IMR-90 (cell line): ENCODE results near the gene HS3ST1. TPM values are rescaled to one million over a fixed set of nuclear protein-coding genes. Genes with fewer than 3 reads are reported as not detected.

ENCODE experiments used
- ATAC-seq: fragments of 200-7000 bp; cut with Tn5 transposase; 2 replicates; pipeline ENCODE4 v1.9.1; 2020; ENCODE audit warnings: low read depth, mild to moderate bottlenecking, moderate library complexity
- BruUV-seq: library from RNA; stranded (reverse); fragments of 400-500 nt; replicated peaks from 2 replicates; lab custom pipeline; 2021; lab: Mats Ljungman, UMichigan
- CTCF ChIA-PET: fragments of 300-600 bp; formaldehyde crosslinking; extraction: SDS; loops from one replicate; lab custom pipeline; 2021; ENCODE audit warnings: antibody characterized with exemption; lab: Yijun Ruan, JAX
- POLR2A ChIA-PET: fragments of 300-600 bp; sonication (Branson Sonifier 250); formaldehyde crosslinking; loops from one replicate; lab custom pipeline; 2022; ENCODE audit warnings: antibody characterized with exemption; ENCODE audit not compliant: unreplicated experiment; lab: Charles Lee
- DNase-seq: peaks from one replicate; pipeline ENCODE4 v3.0.0; 2013
- H2AFZ ChIP-seq: replicated peaks from 2 replicates; pipeline ENCODE3; 2013; ENCODE audit warnings: low read length, mild to moderate bottlenecking; ENCODE audit not compliant: poor library complexity
- H2AK5ac ChIP-seq: 2 replicates; pipeline ENCODE4 v1.6.1; 2013; ENCODE audit warnings: low read depth, low read length, inconsistent platforms
- H2AK9ac ChIP-seq: replicated peaks from 2 replicates; pipeline ENCODE3; 2013; ENCODE audit warnings: mild to moderate bottlenecking, low read depth, low read length, moderate library complexity; ENCODE audit not compliant: poor library complexity
- H2BK120ac ChIP-seq: 2 replicates; pipeline ENCODE4 v1.6.1; 2013; ENCODE audit warnings: low read depth, low read length, inconsistent platforms
- H2BK15ac ChIP-seq: 3 replicates; pipeline ENCODE4 v1.6.1; 2013; ENCODE audit warnings: low read depth, low read length, inconsistent platforms
- H2BK20ac ChIP-seq: 2 replicates; pipeline ENCODE4 v1.6.1; 2013; ENCODE audit warnings: low read depth, mild to moderate bottlenecking, inconsistent platforms, low read length, moderate library complexity
- H2BK5ac ChIP-seq: 2 replicates; pipeline ENCODE4 v1.6.1; 2013; ENCODE audit warnings: mild to moderate bottlenecking, low read depth, low read length, inconsistent platforms; ENCODE audit not compliant: poor library complexity, severe bottlenecking
- H3K14ac ChIP-seq: replicated peaks from 2 replicates; pipeline ENCODE4 v1.6.1; 2013; ENCODE audit warnings: low read depth, low read length, inconsistent platforms
- H3K18ac ChIP-seq: 2 replicates; pipeline ENCODE4 v1.6.1; 2013; ENCODE audit warnings: low read depth, low read length, control low read depth
- H3K23ac ChIP-seq: 2 replicates; pipeline ENCODE4 v1.6.1; 2013; ENCODE audit warnings: low read depth, low read length, inconsistent platforms
- H3K27ac ChIP-seq: 2 replicates; pipeline ENCODE4 v1.5.1; 2013; ENCODE audit warnings: mild to moderate bottlenecking, control low read depth, low read length; ENCODE audit not compliant: insufficient read depth
- H3K27me3 ChIP-seq: 2 replicates; pipeline ENCODE4 v1.6.1; 2013; ENCODE audit warnings: low read length; ENCODE audit not compliant: control insufficient read depth, insufficient read depth
- H3K36me3 ChIP-seq: 2 replicates; pipeline ENCODE4 v1.6.1; 2013; ENCODE audit warnings: low read length, mixed read lengths; ENCODE audit not compliant: control insufficient read depth, insufficient read depth
- H3K4ac ChIP-seq: 2 replicates; pipeline ENCODE4 v1.6.1; 2013; ENCODE audit warnings: low read depth, low read length, inconsistent platforms
- H3K4me1 ChIP-seq: 2 replicates; pipeline ENCODE4 v1.6.1; 2013; ENCODE audit warnings: low read length, mixed read lengths; ENCODE audit not compliant: control insufficient read depth, insufficient read depth
- H3K4me2 ChIP-seq: 2 replicates; pipeline ENCODE4 v1.6.1; 2013; ENCODE audit warnings: low read depth, mild to moderate bottlenecking, control low read depth, low read length, moderate library complexity
- H3K4me3 ChIP-seq: 2 replicates; pipeline ENCODE4 v1.5.1; 2013; ENCODE audit warnings: low read depth, mild to moderate bottlenecking, control low read depth, low read length, moderate library complexity; ENCODE audit not compliant: insufficient read depth
- H3K56ac ChIP-seq: 2 replicates; pipeline ENCODE4 v1.6.1; 2013; ENCODE audit warnings: low read length, inconsistent platforms; ENCODE audit not compliant: insufficient read depth; ENCODE audit errors: extremely low read depth
- H3K79me1 ChIP-seq, 2 experiments: 2 replicates each; pipeline ENCODE4 v1.6.1; 2013; ENCODE audit warnings: low read length in 2 of 2, inconsistent platforms in 1 of 2, low read depth in 1 of 2
- H3K9ac ChIP-seq: 2 replicates; pipeline ENCODE4 v1.6.1; 2013; ENCODE audit warnings: low read depth, low read length, control low read depth
- H3K9me1 ChIP-seq: 2 replicates; pipeline ENCODE4 v1.6.1; 2013; ENCODE audit warnings: low read length, inconsistent platforms; ENCODE audit not compliant: insufficient read depth
- H3K9me3 ChIP-seq: 2 replicates; pipeline ENCODE4 v1.6.1; 2013; ENCODE audit warnings: low read length; ENCODE audit not compliant: control insufficient read depth, insufficient read depth
- H4K20me1 ChIP-seq: 2 replicates; pipeline ENCODE4 v1.6.1; 2013; ENCODE audit warnings: low read length, inconsistent platforms; ENCODE audit not compliant: insufficient read depth
- H4K5ac ChIP-seq: 2 replicates; pipeline ENCODE4 v1.6.1; 2013; ENCODE audit warnings: mild to moderate bottlenecking, low read depth, low read length, control low read depth
- H4K8ac ChIP-seq, 2 experiments: 2 replicates each; pipeline ENCODE4 v1.6.1; 2013; ENCODE audit warnings: low read depth in 2 of 2, low read length in 2 of 2, control low read depth in 1 of 2, inconsistent platforms in 1 of 2
- H4K91ac ChIP-seq: 2 replicates; pipeline ENCODE4 v1.6.1; 2013; ENCODE audit warnings: low read depth, low read length, inconsistent platforms; ENCODE audit not compliant: insufficient read depth
- BHLHE40 ChIP-seq: fragments of 150-350 bp; IDR thresholded peaks from 2 replicates; pipeline ENCODE4 v1.6.1; 2016; ENCODE audit warnings: mild to moderate bottlenecking, low read depth, low read length
- CEBPB ChIP-seq: IDR thresholded peaks from 2 replicates; pipeline ENCODE4 v1.6.1; 2012; ENCODE audit warnings: low read depth, low read length, improper control_type of control experiment
- CHD1 ChIP-seq: IDR thresholded peaks from 2 replicates; pipeline ENCODE4 v1.6.1; 2012; ENCODE audit warnings: low read depth, low read length, improper control_type of control experiment
- FOS ChIP-seq: fragments of 150-350 bp; IDR thresholded peaks from 2 replicates; pipeline ENCODE4 v1.6.1; 2016; ENCODE audit warnings: low read depth, low read length
- MAFK ChIP-seq: IDR thresholded peaks from 2 replicates; pipeline ENCODE4 v1.6.1; 2012; ENCODE audit warnings: low read depth, low read length, improper control_type of control experiment
- MAZ ChIP-seq: IDR thresholded peaks from 2 replicates; pipeline ENCODE4 v1.6.1; 2012; ENCODE audit warnings: low read depth, mild to moderate bottlenecking, low read length, improper control_type of control experiment, moderate library complexity, borderline replicate concordance
- NFE2L2 ChIP-seq: fragments of 150-350 bp; IDR thresholded peaks from 2 replicates; pipeline ENCODE4 v1.6.1; 2016; ENCODE audit warnings: low read depth, mild to moderate bottlenecking, low read length
- POLR2A ChIP-seq: IDR thresholded peaks from 2 replicates; pipeline ENCODE4 v1.6.1; 2012; ENCODE audit warnings: mild to moderate bottlenecking, low read depth, low read length
- RCOR1 ChIP-seq: IDR thresholded peaks from 2 replicates; pipeline ENCODE4 v1.6.1; 2012; ENCODE audit warnings: mild to moderate bottlenecking, low read length, improper control_type of control experiment; ENCODE audit not compliant: insufficient replicate concordance
- RFX5 ChIP-seq: IDR thresholded peaks from 2 replicates; pipeline ENCODE4 v1.8.0; 2012; ENCODE audit warnings: low read depth, mild to moderate bottlenecking, low read length, moderate library complexity
- SMC3 ChIP-seq: fragments of 150-350 bp; IDR thresholded peaks from 2 replicates; pipeline ENCODE4 v1.6.1; 2016; ENCODE audit warnings: low read depth, mild to moderate bottlenecking, antibody characterized with exemption, low read length, moderate library complexity
- WGBS, 2 experiments: methylation state at CpG; one replicate each; pipeline versions ENCODE4 v1.1.5 to v1.1.7; 2013; ENCODE audit warnings: missing lambda C conversion rate in 2 of 2; ENCODE audit not compliant: insufficient read length in 1 of 2; ENCODE audit errors: extremely low coverage in 2 of 2; 5-methylcytosine and 5-hydroxymethylcytosine counted together
- dilution Hi-C: fragments of 300-500 bp; cut with HindIII; formaldehyde crosslinking; loops from one replicate; pipeline ENCODE4 v1.14.3; 2018; ENCODE audit warnings: low sequenced_read_pairs; ENCODE audit not compliant: unreplicated experiment
- in situ Hi-C: fragments of 300-500 bp; cut with MboI; formaldehyde crosslinking; loops from 3 replicates; pipeline ENCODE4 v1.14.3; 2019; ENCODE audit warnings: low sequenced_read_pairs, inconsistent platforms, mixed read lengths
- intact Hi-C: fragments of 100-400 bp; cut with micrococcal nuclease; formaldehyde crosslinking; loops from 2 replicates; pipeline ENCODE4 v1.10.0; 2022
- polyA plus RNA-seq, 3 experiments: library from polyadenylated mRNA; depleted of rRNA; stranded (reverse); fragments of >200 nt; gene quantifications; 2 replicates each; pipeline ENCODE4 v1.2.3, GENCODE V29; 2012; ENCODE audit warnings: low replicate concordance in 1 of 3
- total RNA-seq: library from RNA; depleted of rRNA; stranded (reverse); fragments of >200 nt; gene quantifications from 2 replicates; pipeline ENCODE4 v1.2.3, GENCODE V29; 2012
- TF ChIP-seq, protein P1 (sequence below): fragments of 150-350 bp; IDR thresholded peaks from 2 replicates; pipeline ENCODE4 v1.6.1; 2016; ENCODE audit warnings: low read depth, mild to moderate bottlenecking, low read length, moderate library complexity, borderline replicate concordance

The HS3ST1 gene
- total and polyA plus RNA-seq, 2 of the 4 experiments (the other 2 are of a cell fraction) = 0.09 TPM; not detected in 1

DNA sequence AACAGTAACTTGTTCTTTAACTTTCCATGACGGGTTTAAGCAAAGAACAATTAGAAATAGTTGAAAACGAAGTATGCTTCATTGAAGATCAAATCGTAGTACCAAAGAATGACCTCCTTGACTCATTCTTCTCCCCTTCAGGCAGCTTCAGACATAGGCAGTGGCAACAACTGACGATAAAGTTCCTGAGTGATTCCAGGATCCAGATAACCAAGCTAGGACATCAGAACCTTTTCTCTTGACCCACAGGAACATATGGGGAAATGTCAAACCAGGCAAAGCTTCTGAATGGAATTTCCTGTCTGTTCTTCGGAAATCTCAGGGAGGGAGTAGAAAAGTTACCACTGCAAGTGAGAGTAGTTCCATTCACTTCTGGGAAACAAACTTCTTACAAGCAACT is 74.2 kb downstream of the HS3ST1 start:
- POLR2A ChIA-PET = no interaction called here
- H3K9me3 ChIP-seq = no peaks in the 10 kb centered on the region
- H2BK20ac ChIP-seq = no peak overlapping the region
- H3K14ac ChIP-seq = no peak overlapping the region
- no peak overlapping the region for H3K9ac ChIP-seq
- no peaks in the 10 kb centered on the region for H3K79me1 ChIP-seq
- H3K23ac ChIP-seq = no peak overlapping the region
- no peak for ATAC-seq
- dilution Hi-C loops (no loop called here), in situ Hi-C loops (no loop called here), intact Hi-C loops (no loop called here)
- no peak overlapping the region for H2AK9ac ChIP-seq
- H3K4ac ChIP-seq = no peak overlapping the region
- TF ChIP-seq, protein P1, sequence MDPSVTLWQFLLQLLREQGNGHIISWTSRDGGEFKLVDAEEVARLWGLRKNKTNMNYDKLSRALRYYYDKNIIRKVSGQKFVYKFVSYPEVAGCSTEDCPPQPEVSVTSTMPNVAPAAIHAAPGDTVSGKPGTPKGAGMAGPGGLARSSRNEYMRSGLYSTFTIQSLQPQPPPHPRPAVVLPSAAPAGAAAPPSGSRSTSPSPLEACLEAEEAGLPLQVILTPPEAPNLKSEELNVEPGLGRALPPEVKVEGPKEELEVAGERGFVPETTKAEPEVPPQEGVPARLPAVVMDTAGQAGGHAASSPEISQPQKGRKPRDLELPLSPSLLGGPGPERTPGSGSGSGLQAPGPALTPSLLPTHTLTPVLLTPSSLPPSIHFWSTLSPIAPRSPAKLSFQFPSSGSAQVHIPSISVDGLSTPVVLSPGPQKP = no peak
- TF ChIP-seq MAZ = no peak
- no peak for TF ChIP-seq SMC3
- TF ChIP-seq RCOR1 = no peak
- no peak for TF ChIP-seq NFE2L2
- TF ChIP-seq BHLHE40 = no peak
- no peak for TF ChIP-seq FOS
- TF ChIP-seq POLR2A = no peak
- TF ChIP-seq MAFK = no peak
- TF ChIP-seq CEBPB = no peak
- TF ChIP-seq RFX5 = no peak
- no peak for TF ChIP-seq CHD1
- no peak for DNase-seq
- no peak overlapping the region for H3K56ac ChIP-seq
- H2AK5ac ChIP-seq = no peak overlapping the region
- no peaks in the 10 kb centered on the region for H3K27me3 ChIP-seq
- H4K91ac ChIP-seq = no peak overlapping the region
- H3K9me1 ChIP-seq = no peaks in the 10 kb centered on the region
- no peak overlapping the region for H3K27ac ChIP-seq
- CTCF ChIA-PET = no interaction called here
- H2AFZ ChIP-seq = no peak overlapping the region
- no peaks in the 10 kb centered on the region for H4K20me1 ChIP-seq
- no peak overlapping the region for H2BK15ac ChIP-seq
- H3K18ac ChIP-seq = no peak overlapping the region
- no peak overlapping the region for H4K8ac ChIP-seq
- H3K4me2 ChIP-seq = no peak overlapping the region
- H3K4me1 ChIP-seq = no peaks in the 10 kb centered on the region
- H4K5ac ChIP-seq = no peak overlapping the region
- H3K36me3 ChIP-seq = no peaks in the 10 kb centered on the region
- no peak overlapping the region for H2BK120ac ChIP-seq
- no peak overlapping the region for H2BK5ac ChIP-seq
- no CpG with 5 or more reads among the region's 5 CpGs for WGBS, 2 experiments
- BruUV-seq = no TSS peak
- no peak overlapping the region for H3K4me3 ChIP-seq
